ENCODE data around the gene COL4A2.

- no peak for TF ChIP-seq CTCF (IDR thresholded peaks at IDR 0.05)
- TF ChIP-seq POLR2A (IDR thresholded peaks at IDR 0.05) = no peak
Measured at GRCh38 chr13:110409581-110409992, 102.5 kb downstream of the COL4A2 start.
